Keratinocyte (primary cell): ENCODE data around the gene RAC2. TPM values are rescaled to one million over a fixed set of nuclear protein-coding genes. Genes with fewer than 3 reads are reported as not detected.
A peak's percentile ranks its signal among the peaks of the same experiment; 100 is the strongest.

ENCODE experiments used
- DNase-seq: peaks from one replicate; pipeline ENCODE4 v3.0.0-alpha.2; 2011; ENCODE audit warnings: low read depth, missing footprints, low spot score
- FAIRE-seq: peaks from 2 replicates; lab custom pipeline; 2011; peaks lifted over from hg19 to GRCh38; lab: Jason Lieb, UNC
- H2AFZ ChIP-seq: 2 replicates; pipeline ENCODE4 v1.6.0; 2012; ENCODE audit warnings: low read length, control low read depth, inconsistent platforms; ENCODE audit not compliant: control insufficient read depth
- H3K27ac ChIP-seq: 2 replicates; pipeline ENCODE4 v1.5.1; 2011; ENCODE audit warnings: low read length; ENCODE audit not compliant: control insufficient read depth, insufficient read depth
- H3K27me3 ChIP-seq: 3 replicates; pipeline ENCODE4 v1.6.0; 2011; ENCODE audit warnings: low read length; ENCODE audit not compliant: control insufficient read depth, insufficient read depth; ENCODE audit errors: extremely low read depth
- H3K36me3 ChIP-seq, 2 experiments: 2 replicates in 1 of 2; 3 replicates in 1 of 2; pipeline ENCODE4 v1.5.1; 2011; ENCODE audit warnings: low read length in 2 of 2, mild to moderate bottlenecking in 1 of 2; ENCODE audit not compliant: control insufficient read depth in 2 of 2, insufficient read depth in 2 of 2; ENCODE audit errors: extremely low read depth in 1 of 2
- H3K4me1 ChIP-seq: 3 replicates; pipeline ENCODE4 v1.5.1; 2011; ENCODE audit warnings: low read length; ENCODE audit not compliant: control insufficient read depth, insufficient read depth; ENCODE audit errors: extremely low read depth
- H3K4me2 ChIP-seq: 3 replicates; pipeline ENCODE4 v1.6.0; 2011; ENCODE audit warnings: low read depth, low read length; ENCODE audit not compliant: control insufficient read depth, insufficient read depth; ENCODE audit errors: extremely low read depth
- H3K4me3 ChIP-seq, 3 experiments: fragments of 200-600 bp in 1 of 3; sonication (generic) in 1 of 3; 2 replicates in 2 of 3; 3 replicates in 1 of 3; pipeline ENCODE4 v1.5.1; 2011 to 2016; ENCODE audit warnings: low read length in 3 of 3, mild to moderate bottlenecking in 3 of 3, control low read depth in 2 of 3, inconsistent platforms in 1 of 3, low read depth in 1 of 3, mixed read lengths in 1 of 3, mixed run types in 1 of 3, moderate library complexity in 1 of 3; ENCODE audit not compliant: control insufficient read depth in 2 of 3, insufficient read depth in 2 of 3; ENCODE audit errors: extremely low read depth in 1 of 3
- H3K79me2 ChIP-seq: 2 replicates; pipeline ENCODE4 v1.6.0; 2012; ENCODE audit warnings: low read length; ENCODE audit not compliant: control insufficient read depth, insufficient read depth
- H3K9ac ChIP-seq: 3 replicates; pipeline ENCODE4 v1.6.0; 2011; ENCODE audit warnings: low read length; ENCODE audit not compliant: control insufficient read depth, insufficient read depth; ENCODE audit errors: extremely low read depth
- H3K9me1 ChIP-seq: 3 replicates; pipeline ENCODE4 v1.6.0; 2011; ENCODE audit warnings: low read length; ENCODE audit not compliant: control insufficient read depth, insufficient read depth; ENCODE audit errors: extremely low read depth
- H3K9me3 ChIP-seq: 2 replicates; pipeline ENCODE4 v1.5.1; 2012; ENCODE audit warnings: low read depth, low read length; ENCODE audit not compliant: control insufficient read depth
- H4K20me1 ChIP-seq: 3 replicates; pipeline ENCODE4 v1.6.0; 2011; ENCODE audit warnings: low read length; ENCODE audit not compliant: control insufficient read depth, insufficient read depth; ENCODE audit errors: extremely low read depth
- CTCF ChIP-seq, 3 experiments: IDR thresholded peaks in 1 of 3; conservative IDR thresholded peaks in 1 of 3; optimal IDR thresholded peaks in 1 of 3; 2 replicates in 2 of 3; 3 replicates in 1 of 3; pipeline versions ENCODE3 to v1.5.1; 2011; ENCODE audit warnings: low read length in 3 of 3, mild to moderate bottlenecking in 3 of 3, moderate library complexity in 2 of 3, control low read depth in 1 of 3, inconsistent platforms in 1 of 3; ENCODE audit not compliant: insufficient read depth in 2 of 3; ENCODE audit errors: extremely low read depth in 1 of 3
- EZH2 ChIP-seq: IDR thresholded peaks from one replicate; pipeline ENCODE4 v1.6.1; 2012; ENCODE audit warnings: inconsistent platforms, mild to moderate bottlenecking, low read length, moderate library complexity
- dilution Hi-C: fragments of 300-500 bp; cut with MboI; formaldehyde crosslinking; loops from one replicate; pipeline ENCODE4 v1.7.0; 2020; ENCODE audit warnings: low sequenced_read_pairs; ENCODE audit not compliant: extremely low pct_ligation_motif_present
- polyA plus RNA-seq, 5 experiments: library from polyadenylated mRNA; depleted of rRNA in 3 of 5; stranded (reverse) in 3 of 5; stranded (forward) in 1 of 5; unstranded in 1 of 5; fragments of >200 nt; gene quantifications; 1 replicate in 1 of 5; 2 replicates in 3 of 5; 3 replicates in 1 of 5; pipeline versions ENCODE4 v1.2.1 to v1.2.3, GENCODE V29; 2011 to 2012; ENCODE audit warnings: missing spikeins in 2 of 5, low read depth in 1 of 5, low replicate concordance in 1 of 5

The RAC2 gene
- polyA plus RNA-seq, 1 donor (not counting 4 experiments of a cell fraction or from before 2014, with no cell fraction given), result 78.6 TPM

DNA sequence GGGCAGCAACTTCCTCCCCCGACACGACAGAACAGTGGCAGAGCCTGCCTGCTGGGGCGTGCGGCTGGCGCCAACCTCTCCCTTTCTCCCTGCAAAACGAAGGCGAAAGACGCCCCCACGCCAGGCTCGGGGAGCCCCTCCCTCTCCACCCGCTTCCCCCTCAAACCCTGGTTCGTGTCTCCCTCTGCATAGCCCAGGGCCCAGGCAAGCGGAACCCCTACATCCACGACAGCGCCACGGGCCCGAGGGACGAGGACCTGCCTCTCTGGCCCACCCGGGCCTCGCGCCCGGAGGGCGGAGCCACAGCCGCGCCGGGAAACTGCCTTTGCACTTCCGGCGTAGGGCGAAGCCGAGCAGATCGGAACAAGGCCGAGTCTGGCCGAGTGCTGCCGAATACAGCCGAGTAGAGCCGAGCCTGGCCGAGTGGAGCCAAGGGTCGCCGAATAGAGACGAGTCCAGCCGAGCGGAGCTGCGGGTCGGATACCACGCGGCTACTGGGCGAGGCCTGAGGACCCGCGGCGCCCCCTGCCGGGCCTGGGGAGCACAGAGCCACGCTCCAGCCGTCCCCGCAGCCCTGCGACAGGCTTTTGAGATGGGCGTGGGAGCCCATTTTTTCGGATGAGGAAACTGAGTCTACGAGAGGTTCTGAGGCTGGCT is 44.8 kb downstream of the RAC2 start:
- Histone ChIP-seq H3K4me1 (peaks cover 37% of the 10 kb centered on the region), H3K9me1 (no peaks in the 10 kb centered on the region), H3K4me2 (peak overlapping the region; percentile 89), H4K20me1 (no peaks in the 10 kb centered on the region), H3K79me2 (no peaks in the 10 kb centered on the region), H3K27me3 (no peaks in the 10 kb centered on the region), H3K36me3 (no peaks in the 10 kb centered on the region), H3K9me3 (no peaks in the 10 kb centered on the region), H3K9ac (peak overlapping the region; percentile 87), H3K27ac (peak overlapping the region; percentile 87), H3K4me3 (peak overlapping the region; percentile 60 to 83 (median 77)), H2AFZ (peak overlapping the region; percentile 98)
- TF ChIP-seq EZH2 (no peak), CTCF (optimal IDR thresholded peaks at IDR 0.05 in 1 of 3, IDR thresholded peaks at IDR 0.05 in 1 of 3, conservative IDR thresholded peaks at IDR 0.05 in 1 of 3; ENCODE audit: extremely low read depth in 1 of 3, insufficient read depth in 2 of 3, low read length in 3 of 3) (peak; percentile 72 to 93 (median 85))
- no peak for FAIRE-seq
- peak; percentile 89 for DNase-seq
- dilution Hi-C loops, result no loop called here

DNA sequence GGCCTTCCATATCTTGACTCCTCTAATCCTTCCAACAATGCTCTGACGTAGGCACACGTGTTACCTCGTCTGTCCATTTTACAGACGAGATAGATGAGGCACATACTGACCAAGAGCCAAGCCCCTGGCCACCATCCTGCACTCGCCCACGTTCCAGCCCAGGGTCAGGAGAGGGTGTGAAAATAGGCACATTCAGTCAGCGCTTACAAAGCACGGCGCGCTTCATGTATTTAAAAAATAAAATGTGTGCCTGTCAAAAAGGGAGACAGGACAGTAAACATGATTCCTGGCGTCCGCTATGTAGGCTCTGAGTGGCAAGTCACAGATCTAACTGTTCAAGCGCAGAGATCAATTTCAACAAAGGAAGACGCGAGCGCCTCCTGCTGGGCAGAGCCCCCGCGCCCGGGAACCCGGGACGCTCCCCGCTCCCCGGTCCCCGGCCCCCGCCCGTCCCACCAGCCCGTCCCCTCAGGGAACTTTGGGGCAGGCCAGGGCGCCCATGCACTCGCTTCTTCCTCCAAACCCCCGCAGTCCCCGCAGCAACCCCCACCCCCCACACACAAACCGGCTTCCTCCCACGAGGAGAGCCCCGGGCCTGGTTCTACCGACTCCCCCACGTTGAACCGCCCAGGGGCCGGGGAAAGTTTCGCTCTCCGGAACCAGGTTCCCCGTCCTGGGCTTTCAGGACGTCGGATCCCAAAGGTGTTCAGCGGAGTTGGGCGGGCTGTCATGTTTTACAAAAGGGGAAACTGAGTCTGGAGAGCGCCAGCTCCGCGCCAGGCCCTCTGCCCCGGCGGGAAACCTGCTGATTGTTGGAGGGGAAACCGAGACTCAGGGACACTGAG is 45.6 kb downstream of the RAC2 start:
- Histone ChIP-seq H3K4me1 (peaks cover 37% of the 10 kb centered on the region), H3K27ac (peak overlapping the region; percentile 87), H3K4me3 (peak overlapping the region; percentile 60 to 83 (median 77)), H3K9ac (peak overlapping the region; percentile 87), H2AFZ (peak overlapping the region; percentile 84), H4K20me1 (no peaks in the 10 kb centered on the region), H3K27me3 (no peaks in the 10 kb centered on the region), H3K36me3 (no peaks in the 10 kb centered on the region), H3K79me2 (no peaks in the 10 kb centered on the region), H3K4me2 (peak overlapping the region; percentile 89), H3K9me1 (no peaks in the 10 kb centered on the region), H3K9me3 (no peaks in the 10 kb centered on the region)
- TF ChIP-seq EZH2 (no peak), CTCF (optimal IDR thresholded peaks at IDR 0.05 in 1 of 3, IDR thresholded peaks at IDR 0.05 in 1 of 3, conservative IDR thresholded peaks at IDR 0.05 in 1 of 3; ENCODE audit: extremely low read depth in 1 of 3, insufficient read depth in 2 of 3, low read length in 3 of 3) (peak; percentile 50 to 87 (median 79))
- dilution Hi-C loops, result no loop called here
- DNase-seq (no peak), FAIRE-seq (peak; percentile 44)
